Stimulated activated CD8-positive, alpha-beta memory T cell treated with anti-CD3 and anti-CD28 coated beads, Interleukin-7, amount 100 ng/mL, for 48 hours (primary cell): Measurements from ENCODE around the gene ASTL.

Source experiments
- DNase-seq, 2 donors: peaks; one replicate each; pipeline ENCODE4 v3.0.0-alpha.2; 2020; ENCODE audit warnings: low read depth in 1 of 2; ENCODE audit errors: extremely low read depth in 1 of 2

The ASTL gene

DNA sequence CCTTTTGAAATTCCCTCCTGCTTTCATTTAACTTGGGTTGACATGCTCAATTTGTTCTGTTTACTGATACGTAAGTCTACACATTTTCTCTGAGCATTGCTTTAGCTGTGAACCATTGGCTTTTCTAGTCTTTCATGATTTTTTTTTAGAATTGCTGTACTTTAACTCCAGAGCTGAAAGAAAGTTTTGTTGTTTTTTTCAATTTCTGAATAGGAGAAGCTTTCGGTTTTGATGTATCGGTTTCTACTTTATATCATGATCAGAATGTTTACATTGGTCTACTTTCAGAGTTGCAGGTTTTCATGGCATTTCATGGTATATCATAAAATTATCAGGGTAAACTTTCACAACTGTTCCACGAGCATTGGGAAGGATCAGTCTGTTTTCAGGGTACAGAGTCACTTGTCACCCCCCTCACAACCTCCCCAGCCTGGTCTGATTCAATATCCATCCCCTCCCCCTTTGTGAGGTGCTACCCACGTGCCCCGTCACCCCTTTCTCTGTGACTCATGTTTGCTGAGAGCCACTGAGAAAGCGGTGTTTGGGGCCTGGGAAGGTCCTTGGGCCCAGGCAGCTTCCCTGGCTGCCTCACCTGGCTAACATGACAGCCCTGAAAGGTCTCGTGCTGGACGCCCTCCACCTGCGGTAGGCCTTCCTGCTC lies 7.0 kb downstream of the ASTL start:
- DNase-seq: peak in 1 of 2 donors; percentile 56

GRCh38 chr2:96130483-96130882 lies 7.8 kb downstream of the ASTL start:
- no peak for DNase-seq

DNA sequence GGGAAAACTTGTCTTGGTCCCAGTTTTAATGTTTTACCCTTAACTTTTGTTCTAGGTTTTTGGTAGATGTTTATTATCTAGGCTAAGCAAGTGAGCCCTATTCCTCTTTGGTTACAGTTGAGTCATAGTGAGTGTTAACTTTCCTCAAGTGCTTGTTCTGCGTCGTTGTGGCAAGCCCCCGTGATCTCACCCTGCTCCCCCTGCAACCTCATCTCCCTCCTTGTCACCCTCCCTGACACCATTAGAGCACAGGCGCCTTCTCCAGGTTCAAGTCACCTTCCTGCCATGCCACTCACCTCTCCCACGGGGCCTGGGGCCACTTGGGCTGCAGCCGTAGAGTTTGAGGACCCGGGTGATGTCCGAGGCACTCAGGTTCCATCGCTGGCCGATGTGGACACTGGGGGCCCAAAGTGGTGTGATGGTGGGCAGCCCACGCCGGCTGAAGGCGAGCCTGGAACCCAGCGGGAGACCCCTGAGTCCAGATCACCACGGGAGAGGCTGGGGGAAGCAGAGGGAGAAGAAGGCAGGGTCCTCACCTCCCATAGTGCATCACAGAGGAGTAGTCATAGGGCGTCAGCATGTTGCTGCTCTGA lies 8.7 kb downstream of the ASTL start:
- DNase-seq: no peak

DNA sequence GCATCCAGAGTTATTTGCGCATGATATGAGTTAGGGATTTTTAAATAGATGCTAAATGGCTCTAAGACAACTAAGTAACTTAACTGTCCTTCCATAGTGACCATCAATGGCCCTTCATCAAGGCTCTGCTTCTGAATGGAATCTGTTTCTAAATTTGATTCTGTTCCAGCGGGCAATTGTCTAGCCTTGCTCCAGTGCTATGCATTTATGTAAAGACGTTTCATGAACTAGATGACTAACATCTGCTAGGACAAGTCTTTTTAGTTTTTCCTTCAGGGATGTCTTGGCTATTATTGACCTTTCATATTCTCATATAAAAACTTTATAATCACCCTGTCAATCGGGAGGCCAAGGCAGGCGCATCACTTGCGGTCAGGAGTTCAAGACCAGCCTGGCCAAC lies 9.8 kb downstream of the ASTL start:
- no peak for DNase-seq

DNA sequence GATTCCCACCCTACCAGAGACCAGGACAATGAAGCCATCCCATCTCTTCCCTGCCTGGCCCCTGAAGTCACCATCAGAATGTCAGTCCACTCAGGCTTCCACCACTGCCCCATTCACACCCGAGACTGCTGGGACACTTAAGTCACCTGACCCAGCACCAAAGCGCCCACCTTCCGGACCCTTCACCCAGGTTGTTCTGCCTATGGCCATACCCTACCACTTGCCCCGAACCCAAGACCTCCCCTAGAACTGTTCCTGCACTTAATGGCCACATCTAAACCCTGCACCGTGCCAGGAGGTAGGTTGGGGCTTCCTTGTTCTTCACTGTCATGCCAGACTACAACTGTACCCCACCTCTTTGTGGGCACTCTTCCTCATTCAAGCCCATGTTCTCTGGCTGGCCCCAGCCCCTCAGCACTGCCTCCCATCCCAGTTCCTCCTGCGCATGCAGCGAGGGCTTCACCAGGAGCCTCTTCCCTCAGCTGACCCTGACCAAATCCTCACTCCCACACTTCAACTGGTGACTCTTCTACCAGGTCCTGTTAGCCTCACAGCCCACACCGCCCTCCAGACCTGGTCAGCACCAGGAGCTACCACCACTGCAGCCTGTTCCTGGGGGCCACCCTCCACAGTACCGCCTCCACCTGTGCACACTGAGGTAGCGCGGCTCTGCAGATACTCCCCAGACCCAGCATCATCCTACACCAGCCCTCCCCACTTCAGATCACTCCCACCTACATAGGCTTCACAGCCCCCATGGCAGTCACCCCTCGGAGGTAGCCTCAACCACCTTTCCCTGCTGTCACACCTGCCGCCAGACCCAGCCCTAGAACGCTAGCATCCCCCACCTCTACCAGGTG lies 13.7 kb downstream of the ASTL start:
- DNase-seq: no peak

DNA sequence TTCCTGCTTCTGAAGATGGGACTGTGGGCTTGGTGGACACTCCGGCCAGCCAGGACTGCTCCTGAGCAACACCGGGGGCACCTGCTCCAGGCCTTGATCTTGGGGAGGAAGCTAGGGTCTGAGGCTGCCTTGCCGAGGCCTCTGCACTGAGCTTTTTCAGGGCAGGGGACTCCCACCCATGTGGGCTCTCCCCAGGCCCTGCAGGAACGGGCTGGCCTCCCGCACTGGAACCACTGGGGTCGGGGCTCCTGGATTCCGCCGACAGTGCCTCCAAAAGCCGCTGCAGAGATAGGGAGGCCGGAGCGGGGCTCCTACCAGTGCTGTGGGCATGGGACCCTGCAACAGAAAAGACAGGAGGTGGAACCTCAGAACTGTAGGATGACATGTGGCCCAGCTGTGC lies 14.4 kb downstream of the ASTL start:
- DNase-seq: no peak

- DNase-seq: no peak
Observed at GRCh38 chr2:96123290-96123689, 15.0 kb downstream of the ASTL start.

- no peak for DNase-seq
Observed at GRCh38 chr2:96122391-96122790, 15.9 kb downstream of the ASTL start.

GRCh38 chr2:96121414-96121813 lies 16.9 kb downstream of the ASTL start:
- DNase-seq: no peak

DNA sequence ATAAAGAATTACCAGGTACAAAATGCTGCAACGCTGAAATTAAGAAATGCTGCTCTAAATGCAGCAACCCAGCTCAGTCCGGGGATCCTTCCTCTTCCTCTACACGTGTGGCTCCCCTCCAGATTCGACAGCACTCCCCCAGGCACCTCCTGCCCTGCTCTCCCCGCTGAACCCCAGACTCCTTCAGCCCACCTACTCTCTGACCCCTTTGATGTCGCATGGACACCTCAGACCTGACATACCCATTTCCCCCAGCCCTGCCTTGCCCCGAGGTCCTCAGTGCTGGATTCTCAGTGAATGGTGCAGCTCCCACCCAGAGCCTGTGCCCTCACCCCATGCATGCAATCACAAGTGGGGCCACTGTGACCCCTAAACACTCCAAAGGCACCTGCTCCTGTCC lies 17.3 kb downstream of the ASTL start:
- no peak for DNase-seq

DNA sequence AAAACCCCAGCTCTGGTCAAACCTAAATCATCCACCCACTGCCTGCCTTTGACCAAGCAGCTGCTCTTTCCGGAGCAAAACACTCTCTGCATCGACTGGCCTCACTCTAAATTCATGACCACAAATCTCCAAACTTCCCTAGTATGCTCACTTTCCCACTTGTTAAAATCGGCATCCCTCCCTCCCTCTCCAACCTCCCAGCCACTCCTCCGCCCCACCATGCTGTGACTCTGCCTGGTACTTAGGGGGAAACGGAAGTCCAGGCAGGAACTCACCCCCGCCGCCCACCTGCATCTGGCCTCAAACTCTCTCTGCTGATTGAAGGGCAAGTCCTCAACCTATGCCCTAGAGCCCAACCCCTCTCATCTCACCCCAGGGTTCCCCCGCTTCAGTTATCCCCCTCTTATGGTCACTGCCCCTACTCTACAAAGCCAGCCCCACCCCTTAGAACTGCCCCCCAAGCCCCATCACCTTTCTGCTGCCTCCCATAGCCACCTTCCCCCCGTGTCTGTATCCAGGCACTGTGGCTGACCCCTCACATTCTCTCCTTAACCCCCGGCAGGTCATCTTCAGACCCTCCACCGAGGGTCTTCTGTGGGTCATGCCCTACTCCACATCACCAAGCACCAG lies 18.1 kb downstream of the ASTL start:
- DNase-seq: no peak

- DNase-seq: no peak
Observed at GRCh38 chr2:96119389-96119751, 18.9 kb downstream of the ASTL start.

- DNase-seq: no peak
Observed at GRCh38 chr2:96118698-96119388, 19.5 kb downstream of the ASTL start.

DNA sequence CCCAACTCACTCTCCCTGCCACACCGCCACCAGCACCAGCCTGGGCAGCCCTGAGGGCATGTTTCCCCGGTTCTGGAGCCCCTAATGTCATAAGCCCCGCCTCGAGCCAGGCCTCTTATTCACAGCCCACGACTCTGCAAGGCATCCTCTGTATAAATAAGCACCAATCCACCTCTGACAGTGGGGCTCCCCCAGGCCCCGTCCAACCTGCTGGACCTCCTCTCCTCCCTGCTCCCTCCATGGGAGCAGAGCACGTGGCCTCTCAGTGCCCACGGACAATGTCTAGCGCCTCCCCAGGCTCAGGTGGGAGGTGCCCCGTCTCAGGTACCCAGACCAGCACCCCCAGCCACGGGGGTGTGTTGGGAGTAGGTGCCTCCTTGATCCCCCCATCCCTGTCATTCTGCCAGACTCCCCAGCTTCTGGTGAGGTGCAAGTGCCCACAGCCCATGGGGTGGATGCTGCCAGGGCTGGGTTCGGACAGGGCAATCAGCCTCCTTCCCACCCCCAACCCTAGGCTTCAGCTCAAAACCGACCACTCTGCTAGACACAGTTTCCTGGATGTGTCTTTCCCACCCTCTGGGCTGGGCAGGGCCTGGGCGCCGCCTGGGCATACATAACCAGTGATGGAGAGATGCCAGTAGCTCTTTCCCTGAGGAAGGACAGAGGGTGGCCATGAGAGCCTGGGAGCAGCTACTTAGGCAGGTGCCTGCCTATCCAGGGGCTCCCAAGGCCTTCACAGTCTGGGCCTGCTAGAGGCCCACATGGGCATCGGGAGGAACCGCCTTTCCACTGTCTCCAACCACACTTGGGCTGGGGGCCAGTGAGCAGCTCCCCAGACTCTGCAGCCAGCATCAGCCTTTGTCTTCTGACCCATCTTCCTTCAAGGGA lies 20.4 kb downstream of the ASTL start:
- DNase-seq: no peak

- DNase-seq: peak in 1 of 2 donors; percentile 38
Observed at GRCh38 chr2:96116879-96117533, 21.3 kb downstream of the ASTL start.

DNA sequence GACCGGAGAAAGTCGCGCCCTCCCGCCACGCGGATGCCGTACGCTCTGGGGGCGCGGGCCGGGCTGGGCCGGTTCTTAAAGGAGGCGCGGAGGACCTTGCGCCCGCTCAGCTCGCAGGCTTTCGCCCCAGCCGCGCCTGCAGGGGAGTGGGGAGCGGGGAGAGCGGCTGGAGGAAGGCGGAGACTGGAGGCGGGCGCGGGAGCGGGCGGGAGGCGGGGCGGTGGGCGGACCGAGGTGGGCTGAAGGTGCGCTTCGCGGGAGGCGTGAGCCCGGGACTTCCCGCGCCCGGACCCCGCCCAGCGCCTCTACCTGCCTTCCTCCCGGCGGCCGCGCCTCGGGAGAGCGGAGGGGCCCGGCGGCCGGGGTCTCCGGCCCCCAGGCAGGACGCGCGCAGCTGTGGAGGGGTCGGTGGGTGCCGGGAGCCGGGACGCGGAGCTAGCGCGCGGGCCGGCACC lies 21.9 kb downstream of the ASTL start, which contains the start of gene ADRA2B:
Gene ADRA2B, minus strand, starts transcription at position 148 of the 455 bp plus-strand sequence. CDS start 422 bp downstream, outside the sequence.
- peak; percentile 45 to 63 for DNase-seq

GRCh38 chr2:96115631-96116423 lies 22.5 kb downstream of the ASTL start:
- DNase-seq: no peak

- no peak for DNase-seq
Observed at GRCh38 chr2:96114903-96115581, 23.3 kb downstream of the ASTL start.
